ENCODE results near the gene RPL15.

The RPL15 gene

GRCh38 chr3:23950293-23950692 lies 33.4 kb downstream of the RPL15 start:
- TF ChIP-seq, protein P1, sequence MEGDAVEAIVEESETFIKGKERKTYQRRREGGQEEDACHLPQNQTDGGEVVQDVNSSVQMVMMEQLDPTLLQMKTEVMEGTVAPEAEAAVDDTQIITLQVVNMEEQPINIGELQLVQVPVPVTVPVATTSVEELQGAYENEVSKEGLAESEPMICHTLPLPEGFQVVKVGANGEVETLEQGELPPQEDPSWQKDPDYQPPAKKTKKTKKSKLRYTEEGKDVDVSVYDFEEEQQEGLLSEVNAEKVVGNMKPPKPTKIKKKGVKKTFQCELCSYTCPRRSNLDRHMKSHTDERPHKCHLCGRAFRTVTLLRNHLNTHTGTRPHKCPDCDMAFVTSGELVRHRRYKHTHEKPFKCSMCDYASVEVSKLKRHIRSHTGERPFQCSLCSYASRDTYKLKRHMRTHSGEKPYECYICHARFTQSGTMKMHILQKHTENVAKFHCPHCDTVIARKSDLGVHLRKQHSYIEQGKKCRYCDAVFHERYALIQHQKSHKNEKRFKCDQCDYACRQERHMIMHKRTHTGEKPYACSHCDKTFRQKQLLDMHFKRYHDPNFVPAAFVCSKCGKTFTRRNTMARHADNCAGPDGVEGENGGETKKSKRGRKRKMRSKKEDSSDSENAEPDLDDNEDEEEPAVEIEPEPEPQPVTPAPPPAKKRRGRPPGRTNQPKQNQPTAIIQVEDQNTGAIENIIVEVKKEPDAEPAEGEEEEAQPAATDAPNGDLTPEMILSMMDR (IDR thresholded peaks at IDR 0.05), result no peak

DNA sequence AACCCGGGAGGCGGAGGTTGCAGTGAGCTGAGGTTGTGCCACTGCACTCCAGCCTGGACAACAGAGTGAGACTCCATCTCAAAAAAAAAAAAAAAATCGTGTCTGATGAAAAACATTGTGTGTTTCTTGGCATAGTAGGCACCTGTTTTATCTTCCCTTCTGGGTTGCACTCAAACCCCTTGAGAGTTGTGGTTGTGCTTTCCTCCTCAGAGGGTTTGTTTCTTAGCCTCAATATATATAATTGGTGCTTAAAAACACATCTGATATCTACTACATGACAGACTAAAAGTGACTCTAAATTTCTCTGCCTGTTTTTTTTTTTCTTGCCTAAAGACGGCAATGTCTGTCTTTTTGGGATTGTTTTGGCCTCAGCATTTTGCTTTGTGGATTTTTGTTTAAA lies 35.7 kb downstream of the RPL15 start:
- TF ChIP-seq, protein P1 (IDR thresholded peaks at IDR 0.05), result no peak

DNA sequence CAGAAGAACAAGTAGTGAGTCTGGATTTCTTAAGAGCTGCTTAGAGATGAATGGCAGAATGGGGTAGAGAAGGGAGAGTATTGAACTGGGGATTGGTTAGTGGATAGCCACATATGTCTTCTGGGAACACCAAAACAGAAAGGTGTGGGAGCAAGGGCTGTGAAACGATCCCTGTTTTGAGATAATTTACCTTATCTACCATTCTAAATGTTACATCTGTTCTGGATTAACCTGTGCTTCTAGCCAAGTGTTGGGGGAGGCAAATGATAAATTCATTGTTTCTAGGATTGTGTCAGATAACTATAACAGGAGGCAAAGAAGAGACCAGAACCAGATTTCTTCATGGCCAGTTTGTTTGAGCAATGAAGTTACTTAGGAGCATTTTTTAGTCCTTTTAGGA lies 36.6 kb downstream of the RPL15 start:
- TF ChIP-seq, protein P1 (IDR thresholded peaks at IDR 0.05), result no peak

DNA sequence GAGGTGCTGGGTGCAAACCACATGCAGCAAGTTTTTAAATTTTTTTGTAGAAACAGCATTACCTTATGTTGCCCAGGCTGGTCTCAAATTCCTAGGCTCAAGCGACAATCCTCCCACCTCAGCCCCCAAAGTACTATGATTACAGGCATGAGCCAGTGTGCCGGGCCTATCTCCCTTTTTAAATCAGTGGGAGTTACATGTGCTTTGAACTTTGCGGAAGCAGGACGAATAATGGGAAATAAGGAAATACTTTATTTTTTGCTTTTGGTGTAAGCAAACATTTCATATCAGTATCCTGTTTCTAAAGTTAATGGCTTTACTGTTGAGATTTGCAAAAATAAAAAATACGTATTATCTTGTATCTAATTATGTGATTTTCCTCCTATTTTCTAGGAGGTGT lies 37.2 kb downstream of the RPL15 start:
- TF ChIP-seq, protein P1 (IDR thresholded peaks at IDR 0.05), result no peak

GRCh38 chr3:23956701-23957100 lies 39.8 kb downstream of the RPL15 start:
- TF ChIP-seq, protein P1 (IDR thresholded peaks at IDR 0.05), result no peak

GRCh38 chr3:23959135-23959900 lies 42.4 kb downstream of the RPL15 start:
- TF ChIP-seq, protein P1 (IDR thresholded peaks at IDR 0.05), result no peak

- TF ChIP-seq, protein P1 (IDR thresholded peaks at IDR 0.05), result no peak
These were observed 43.7 kb downstream of the RPL15 start for GRCh38 chr3:23960649-23961048.

DNA sequence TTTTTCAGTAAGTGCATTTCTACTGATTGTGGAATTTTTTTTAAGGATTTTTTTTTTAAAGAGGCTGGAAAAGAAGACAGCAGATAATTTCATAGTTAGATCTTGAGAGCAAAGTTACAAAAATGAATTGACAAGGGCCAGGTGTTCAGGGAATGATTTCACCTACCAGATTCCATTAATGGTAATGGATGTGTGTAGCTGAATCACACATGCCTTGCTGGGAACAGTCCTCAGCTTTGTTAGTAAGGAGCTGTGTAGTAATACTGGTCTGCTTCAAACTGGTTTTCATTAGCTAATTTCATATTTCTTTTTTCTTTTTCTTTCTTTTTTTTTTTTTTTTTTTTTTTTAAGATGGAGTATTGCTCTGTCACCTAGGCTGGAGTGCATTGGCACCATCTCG lies 44.1 kb downstream of the RPL15 start:
- TF ChIP-seq, protein P1 (IDR thresholded peaks at IDR 0.05), result no peak

Measured in LNCAP (cell line).